Neural progenitor cell (in vitro differentiated cells): ENCODE measurements around the gene OR6J1.

Experiments used
- CTCF ChIP-seq: fragments of 200-600 bp; sonication (generic); IDR thresholded peaks from 2 replicates; pipeline ENCODE4 v1.5.1; 2017; ENCODE audit warnings: antibody characterized with exemption, mild to moderate bottlenecking
- EZH2phosphoT487 ChIP-seq: fragments of 200-600 bp; sonication (generic); IDR thresholded peaks from 2 replicates; pipeline ENCODE4 v1.6.1; 2017; ENCODE audit warnings: antibody characterized with exemption

GRCh38 chr14:22587247-22587646 lies 56.9 kb downstream of the OR6J1 start:
- TF ChIP-seq CTCF, result no peak
- TF ChIP-seq EZH2phosphoT487, result no peak
